GM12878 (cell line): Measurements from ENCODE around the gene SRSF5.

Experiments used
- CTCF ChIP-seq, 3 experiments: IDR thresholded peaks in 2 of 3; conservative IDR thresholded peaks in 1 of 3; 2 replicates each; pipeline ENCODE4 v1.5.1; 2011; ENCODE audit warnings: low read depth in 3 of 3, low read length in 3 of 3, mild to moderate bottlenecking in 3 of 3, control low read depth in 2 of 3, moderate library complexity in 2 of 3, inconsistent platforms in 1 of 3, mixed read lengths in 1 of 3; ENCODE audit not compliant: control insufficient read depth in 2 of 3, insufficient read depth in 1 of 3; ENCODE audit errors: extremely low read depth in 1 of 3
- EZH2 ChIP-seq: IDR thresholded peaks from 2 replicates; pipeline ENCODE4 v1.6.1; 2012; ENCODE audit warnings: low read depth, mild to moderate bottlenecking, control low read depth, inconsistent platforms, low read length, borderline replicate concordance; ENCODE audit not compliant: control insufficient read depth
- POLR2AphosphoS5 ChIP-seq: IDR thresholded peaks from 2 replicates; pipeline ENCODE4 v1.6.1; 2011; ENCODE audit warnings: mild to moderate bottlenecking, low read length, inconsistent platforms
- TAF1 ChIP-seq: IDR thresholded peaks from 2 replicates; pipeline ENCODE4 v1.6.1; 2011; ENCODE audit warnings: mild to moderate bottlenecking, low read depth, low read length, borderline replicate concordance

GRCh38 chr14:69760810-69761209, 6.1 kb upstream of the SRSF5 start:
- TF ChIP-seq EZH2 (no peak), TAF1 (no peak), CTCF (IDR thresholded peaks at IDR 0.05 in 2 of 3, conservative IDR thresholded peaks at IDR 0.05 in 1 of 3; ENCODE audit: control insufficient read depth in 2 of 3, extremely low read depth in 1 of 3, insufficient read depth in 1 of 3, low read depth in 3 of 3, low read length in 3 of 3) (no peak), POLR2AphosphoS5 (no peak)
